GM21360 (cell line): ENCODE measurements around the gene RHOT1.
"Not testable (repeated sequence)": the region's sequence is repeated elsewhere in the genome, so short reads cannot be mapped to it uniquely, and the experiment has no call there.

ENCODE experiments used
- ATAC-seq: cut with Tn5 transposase; IDR thresholded peaks from one replicate; pipeline ENCODE4 v1.9.1; 2021; ENCODE audit warnings: mild to moderate bottlenecking, moderate library complexity; ENCODE audit not compliant: unreplicated experiment

RHOT1 gene

GRCh38 chr17:32222621-32223020 is 80.3 kb downstream of the RHOT1 start:
- ATAC-seq: no peak

GRCh38 chr17:32223703-32224102 is 81.4 kb downstream of the RHOT1 start:
- ATAC-seq: no peak

- no peak for ATAC-seq
These were observed 84.6 kb downstream of the RHOT1 start for GRCh38 chr17:32226886-32227285.

- ATAC-seq: no peak
These were observed 85.6 kb downstream of the RHOT1 start for GRCh38 chr17:32227910-32228309.

- ATAC-seq: no peak
These were observed 93.3 kb downstream of the RHOT1 start for GRCh38 chr17:32235588-32235987.

- ATAC-seq: no peak
These were observed 97.2 kb downstream of the RHOT1 start for GRCh38 chr17:32239456-32239855.

GRCh38 chr17:32240750-32241149 is 98.4 kb downstream of the RHOT1 start:
- ATAC-seq: no peak

- no peak for ATAC-seq
These were observed 99.3 kb downstream of the RHOT1 start for GRCh38 chr17:32241640-32242039.

- no peak for ATAC-seq
These were observed 107.2 kb downstream of the RHOT1 start for GRCh38 chr17:32249475-32249874.

- no peak for ATAC-seq
These were observed 110.9 kb downstream of the RHOT1 start for GRCh38 chr17:32253117-32253611.

GRCh38 chr17:32256012-32256700 is 113.9 kb downstream of the RHOT1 start:
- no peak for ATAC-seq

- no peak for ATAC-seq
These were observed 114.4 kb downstream of the RHOT1 start for GRCh38 chr17:32256701-32257019.

- no peak for ATAC-seq
These were observed 116.3 kb downstream of the RHOT1 start for GRCh38 chr17:32258383-32259140.

- no peak for ATAC-seq
These were observed 117.3 kb downstream of the RHOT1 start for GRCh38 chr17:32259586-32259985.

- ATAC-seq: no peak
These were observed 119.1 kb downstream of the RHOT1 start for GRCh38 chr17:32261417-32261736.

GRCh38 chr17:32261936-32262510 is 119.7 kb downstream of the RHOT1 start:
- ATAC-seq: no peak

- not testable (repeated sequence) for ATAC-seq
These were observed 121.2 kb downstream of the RHOT1 start for GRCh38 chr17:32263515-32263914.

- no peak for ATAC-seq
These were observed 122.0 kb downstream of the RHOT1 start for GRCh38 chr17:32264140-32264799.

GRCh38 chr17:32264823-32265191 is 122.5 kb downstream of the RHOT1 start:
- ATAC-seq: no peak

GRCh38 chr17:32265192-32265923 is 123.1 kb downstream of the RHOT1 start, which contains the start of gene RHBDL3:
RHBDL3 (plus strand) TSS chr17:32265832; CDS start chr17:32266190, 358 bp downstream.
- ATAC-seq: no peak

- ATAC-seq: no peak
These were observed 123.7 kb downstream of the RHOT1 start for GRCh38 chr17:32266051-32266388.
